IMR-90 (cell line): ENCODE results near the gene VWA8. TPM values are rescaled to one million over a fixed set of nuclear protein-coding genes. Genes with fewer than 3 reads are reported as not detected.
A peak's percentile ranks its signal among the peaks of the same experiment; 100 is the strongest.

Experiments
- ATAC-seq: fragments of 200-7000 bp; cut with Tn5 transposase; 2 replicates; pipeline ENCODE4 v1.9.1; 2020; ENCODE audit warnings: low read depth, mild to moderate bottlenecking, moderate library complexity
- BruUV-seq: library from RNA; stranded (reverse); fragments of 400-500 nt; replicated peaks from 2 replicates; lab custom pipeline; 2021; lab: Mats Ljungman, UMichigan
- CTCF ChIA-PET: fragments of 300-600 bp; formaldehyde crosslinking; extraction: SDS; loops from one replicate; lab custom pipeline; 2021; ENCODE audit warnings: antibody characterized with exemption; lab: Yijun Ruan, JAX
- POLR2A ChIA-PET: fragments of 300-600 bp; sonication (Branson Sonifier 250); formaldehyde crosslinking; loops from one replicate; lab custom pipeline; 2022; ENCODE audit warnings: antibody characterized with exemption; ENCODE audit not compliant: unreplicated experiment; lab: Charles Lee
- DNase-seq: peaks from one replicate; pipeline ENCODE4 v3.0.0; 2013
- H2AFZ ChIP-seq: replicated peaks from 2 replicates; pipeline ENCODE3; 2013; ENCODE audit warnings: low read length, mild to moderate bottlenecking; ENCODE audit not compliant: poor library complexity
- H2AK5ac ChIP-seq: 2 replicates; pipeline ENCODE4 v1.6.1; 2013; ENCODE audit warnings: low read depth, low read length, inconsistent platforms
- H2AK9ac ChIP-seq: replicated peaks from 2 replicates; pipeline ENCODE3; 2013; ENCODE audit warnings: mild to moderate bottlenecking, low read depth, low read length, moderate library complexity; ENCODE audit not compliant: poor library complexity
- H2BK120ac ChIP-seq: 2 replicates; pipeline ENCODE4 v1.6.1; 2013; ENCODE audit warnings: low read depth, low read length, inconsistent platforms
- H2BK15ac ChIP-seq: 3 replicates; pipeline ENCODE4 v1.6.1; 2013; ENCODE audit warnings: low read depth, low read length, inconsistent platforms
- H2BK20ac ChIP-seq: 2 replicates; pipeline ENCODE4 v1.6.1; 2013; ENCODE audit warnings: low read depth, mild to moderate bottlenecking, inconsistent platforms, low read length, moderate library complexity
- H2BK5ac ChIP-seq: 2 replicates; pipeline ENCODE4 v1.6.1; 2013; ENCODE audit warnings: mild to moderate bottlenecking, low read depth, low read length, inconsistent platforms; ENCODE audit not compliant: poor library complexity, severe bottlenecking
- H3K14ac ChIP-seq: replicated peaks from 2 replicates; pipeline ENCODE4 v1.6.1; 2013; ENCODE audit warnings: low read depth, low read length, inconsistent platforms
- H3K18ac ChIP-seq: 2 replicates; pipeline ENCODE4 v1.6.1; 2013; ENCODE audit warnings: low read depth, low read length, control low read depth
- H3K23ac ChIP-seq: 2 replicates; pipeline ENCODE4 v1.6.1; 2013; ENCODE audit warnings: low read depth, low read length, inconsistent platforms
- H3K27ac ChIP-seq: 2 replicates; pipeline ENCODE4 v1.5.1; 2013; ENCODE audit warnings: mild to moderate bottlenecking, control low read depth, low read length; ENCODE audit not compliant: insufficient read depth
- H3K27me3 ChIP-seq: 2 replicates; pipeline ENCODE4 v1.6.1; 2013; ENCODE audit warnings: low read length; ENCODE audit not compliant: control insufficient read depth, insufficient read depth
- H3K36me3 ChIP-seq: 2 replicates; pipeline ENCODE4 v1.6.1; 2013; ENCODE audit warnings: low read length, mixed read lengths; ENCODE audit not compliant: control insufficient read depth, insufficient read depth
- H3K4ac ChIP-seq: 2 replicates; pipeline ENCODE4 v1.6.1; 2013; ENCODE audit warnings: low read depth, low read length, inconsistent platforms
- H3K4me1 ChIP-seq: 2 replicates; pipeline ENCODE4 v1.6.1; 2013; ENCODE audit warnings: low read length, mixed read lengths; ENCODE audit not compliant: control insufficient read depth, insufficient read depth
- H3K4me2 ChIP-seq: 2 replicates; pipeline ENCODE4 v1.6.1; 2013; ENCODE audit warnings: low read depth, mild to moderate bottlenecking, control low read depth, low read length, moderate library complexity
- H3K4me3 ChIP-seq: 2 replicates; pipeline ENCODE4 v1.5.1; 2013; ENCODE audit warnings: low read depth, mild to moderate bottlenecking, control low read depth, low read length, moderate library complexity; ENCODE audit not compliant: insufficient read depth
- H3K56ac ChIP-seq: 2 replicates; pipeline ENCODE4 v1.6.1; 2013; ENCODE audit warnings: low read length, inconsistent platforms; ENCODE audit not compliant: insufficient read depth; ENCODE audit errors: extremely low read depth
- H3K79me1 ChIP-seq, 2 experiments: 2 replicates each; pipeline ENCODE4 v1.6.1; 2013; ENCODE audit warnings: low read length in 2 of 2, inconsistent platforms in 1 of 2, low read depth in 1 of 2
- H3K9ac ChIP-seq: 2 replicates; pipeline ENCODE4 v1.6.1; 2013; ENCODE audit warnings: low read depth, low read length, control low read depth
- H3K9me1 ChIP-seq: 2 replicates; pipeline ENCODE4 v1.6.1; 2013; ENCODE audit warnings: low read length, inconsistent platforms; ENCODE audit not compliant: insufficient read depth
- H3K9me3 ChIP-seq: 2 replicates; pipeline ENCODE4 v1.6.1; 2013; ENCODE audit warnings: low read length; ENCODE audit not compliant: control insufficient read depth, insufficient read depth
- H4K20me1 ChIP-seq: 2 replicates; pipeline ENCODE4 v1.6.1; 2013; ENCODE audit warnings: low read length, inconsistent platforms; ENCODE audit not compliant: insufficient read depth
- H4K5ac ChIP-seq: 2 replicates; pipeline ENCODE4 v1.6.1; 2013; ENCODE audit warnings: mild to moderate bottlenecking, low read depth, low read length, control low read depth
- H4K8ac ChIP-seq, 2 experiments: 2 replicates each; pipeline ENCODE4 v1.6.1; 2013; ENCODE audit warnings: low read depth in 2 of 2, low read length in 2 of 2, control low read depth in 1 of 2, inconsistent platforms in 1 of 2
- H4K91ac ChIP-seq: 2 replicates; pipeline ENCODE4 v1.6.1; 2013; ENCODE audit warnings: low read depth, low read length, inconsistent platforms; ENCODE audit not compliant: insufficient read depth
- CEBPB ChIP-seq: IDR thresholded peaks from 2 replicates; pipeline ENCODE4 v1.6.1; 2012; ENCODE audit warnings: low read depth, low read length, improper control_type of control experiment
- SMC3 ChIP-seq: fragments of 150-350 bp; IDR thresholded peaks from 2 replicates; pipeline ENCODE4 v1.6.1; 2016; ENCODE audit warnings: low read depth, mild to moderate bottlenecking, antibody characterized with exemption, low read length, moderate library complexity
- WGBS, 2 experiments: methylation state at CpG; one replicate each; pipeline versions ENCODE4 v1.1.5 to v1.1.7; 2013; ENCODE audit warnings: missing lambda C conversion rate in 2 of 2; ENCODE audit not compliant: insufficient read length in 1 of 2; ENCODE audit errors: extremely low coverage in 2 of 2; 5-methylcytosine and 5-hydroxymethylcytosine counted together
- dilution Hi-C: fragments of 300-500 bp; cut with HindIII; formaldehyde crosslinking; loops from one replicate; pipeline ENCODE4 v1.14.3; 2018; ENCODE audit warnings: low sequenced_read_pairs; ENCODE audit not compliant: unreplicated experiment
- in situ Hi-C: fragments of 300-500 bp; cut with MboI; formaldehyde crosslinking; loops from 3 replicates; pipeline ENCODE4 v1.14.3; 2019; ENCODE audit warnings: low sequenced_read_pairs, inconsistent platforms, mixed read lengths
- intact Hi-C: fragments of 100-400 bp; cut with micrococcal nuclease; formaldehyde crosslinking; loops from 2 replicates; pipeline ENCODE4 v1.10.0; 2022
- polyA plus RNA-seq, 3 experiments: library from polyadenylated mRNA; depleted of rRNA; stranded (reverse); fragments of >200 nt; gene quantifications; 2 replicates each; pipeline ENCODE4 v1.2.3, GENCODE V29; 2012; ENCODE audit warnings: low replicate concordance in 1 of 3
- total RNA-seq: library from RNA; depleted of rRNA; stranded (reverse); fragments of >200 nt; gene quantifications from 2 replicates; pipeline ENCODE4 v1.2.3, GENCODE V29; 2012
- TF ChIP-seq, protein P1 (sequence below): fragments of 150-350 bp; IDR thresholded peaks from 2 replicates; pipeline ENCODE4 v1.6.1; 2017; ENCODE audit warnings: mild to moderate bottlenecking, antibody characterized with exemption, low read length, low read depth

VWA8 gene
- total and polyA plus RNA-seq, 2 of the 4 experiments (the other 2 are of a cell fraction), result 5.9 to 18.3 TPM

DNA sequence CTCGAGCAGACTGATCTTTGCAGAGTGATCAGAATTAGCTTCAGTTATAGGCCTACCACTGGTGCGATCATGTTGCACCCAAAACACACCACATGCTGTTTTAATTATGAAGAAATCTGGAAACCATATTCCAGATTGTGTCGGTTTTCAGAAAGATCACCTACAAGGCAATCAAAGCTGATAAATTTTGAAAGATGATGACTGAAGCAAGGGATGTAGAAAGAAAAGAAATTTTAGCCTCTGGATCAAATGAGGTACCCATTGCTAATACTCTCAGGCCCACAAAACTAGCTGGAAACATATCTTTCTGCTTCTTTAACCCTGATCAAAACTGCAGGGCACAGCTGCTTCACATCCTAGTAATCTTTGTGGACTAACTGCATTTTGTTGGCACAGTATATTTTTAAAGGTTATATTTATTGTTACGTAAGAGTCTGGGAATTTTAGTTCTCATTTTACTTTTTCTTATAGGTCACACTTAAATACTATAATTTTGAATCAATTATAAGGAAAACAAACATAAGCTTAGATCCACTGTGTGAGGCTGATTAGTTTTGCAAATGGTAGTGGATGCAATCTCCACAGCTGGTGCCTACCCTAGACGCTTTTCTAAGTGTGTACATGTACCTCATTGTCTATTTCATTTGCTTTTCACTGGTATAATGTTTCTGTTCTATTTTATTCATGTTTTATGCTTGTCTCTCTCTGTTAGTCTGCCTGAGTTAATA lies 352.6 kb downstream of the VWA8 start:
- H3K4me3 ChIP-seq, result no peak overlapping the region
- H3K79me1 ChIP-seq, result peaks cover 0 to 6% of the 10 kb centered on the region in 2 experiments; a peak in 2 of 4 replicates
- TF ChIP-seq, protein P1, sequence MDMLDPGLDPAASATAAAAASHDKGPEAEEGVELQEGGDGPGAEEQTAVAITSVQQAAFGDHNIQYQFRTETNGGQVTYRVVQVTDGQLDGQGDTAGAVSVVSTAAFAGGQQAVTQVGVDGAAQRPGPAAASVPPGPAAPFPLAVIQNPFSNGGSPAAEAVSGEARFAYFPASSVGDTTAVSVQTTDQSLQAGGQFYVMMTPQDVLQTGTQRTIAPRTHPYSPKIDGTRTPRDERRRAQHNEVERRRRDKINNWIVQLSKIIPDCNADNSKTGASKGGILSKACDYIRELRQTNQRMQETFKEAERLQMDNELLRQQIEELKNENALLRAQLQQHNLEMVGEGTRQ, result no peak
- peak; percentile 51 for TF ChIP-seq CEBPB
- TF ChIP-seq SMC3, result no peak
- peak overlapping the region; percentile 77; the same call in 1 of the 2 replicates for H4K5ac ChIP-seq
- no peak overlapping the region for H2AFZ ChIP-seq
- H3K4me2 ChIP-seq, result no peak overlapping the region
- H3K56ac ChIP-seq, result no peak overlapping the region
- H3K18ac ChIP-seq, result peak overlapping the region; percentile 91
- peaks cover 19% of the 10 kb centered on the region for H3K9me1 ChIP-seq
- no peak for DNase-seq
- H2BK120ac ChIP-seq, result peak overlapping the region; percentile 71
- peak overlapping the region; percentile 70 for H2BK5ac ChIP-seq
- H2BK15ac ChIP-seq, result peak overlapping the region; percentile 72; the same call in 2 of the 3 replicates
- peak overlapping the region; percentile 31 to 67; a peak in 3 of 4 replicates for H4K8ac ChIP-seq
- peak; percentile 27 for ATAC-seq
- dilution Hi-C loops, result no loop called here
- no peak overlapping the region for H2AK9ac ChIP-seq
- no peaks in the 10 kb centered on the region for H3K27me3 ChIP-seq
- peak overlapping the region; percentile 85 for H3K27ac ChIP-seq
- ChIA-PET CTCF (no interaction called here), POLR2A (no interaction called here)
- H3K9ac ChIP-seq, result no peak overlapping the region
- peak overlapping the region; percentile 33; the same call in 1 of the 2 replicates for H2AK5ac ChIP-seq
- no TSS peak for BruUV-seq
- H3K9me3 ChIP-seq, result no peaks in the 10 kb centered on the region
- no peaks in the 10 kb centered on the region for H4K20me1 ChIP-seq
- 100% methylated on average over 1 of the region's 5 CpGs; no CpG with 5 or more reads in 1 of the 2 experiments for WGBS, 2 experiments
- peak overlapping the region; percentile 38; the same call in 1 of the 2 replicates for H2BK20ac ChIP-seq
- in situ Hi-C loops, result no loop called here
- intact Hi-C loops, result no loop called here
- H3K23ac ChIP-seq, result peak overlapping the region; percentile 62; the same call in 1 of the 2 replicates
- peak overlapping the region; percentile 21 for H4K91ac ChIP-seq
- H3K4me1 ChIP-seq, result peaks cover 21% of the 10 kb centered on the region
- peak overlapping the region; percentile 59; the same call in 1 of the 2 replicates for H3K4ac ChIP-seq
- peak overlapping the region; percentile 58; the same call in 1 of the 2 replicates for H3K14ac ChIP-seq
- H3K36me3 ChIP-seq, result 0 out of 2 replicates have a peak, but pooled peaks cover 4% of the 10 kb centered on the region
